Activated T-helper 2 cell treated with anti-CD3 and anti-CD28 coated beads, Interferon-gamma antibody, Interleukin-2, Interleukin-4, amounts not matched to agents 10 μg/mL and 5 μg/mL and 100 μg/mL, durations not matched to agents 14 hours and 24 hours and 36 hours (primary cell): ENCODE results near the gene SLC43A3. TPM values are rescaled to one million over a fixed set of nuclear protein-coding genes. Genes with fewer than 3 reads are reported as not detected.
"Not testable (repeated sequence)": the region's sequence is repeated elsewhere in the genome, so short reads cannot be mapped to it uniquely, and the experiment has no call there.

ENCODE experiments used
- DNase-seq: peaks from one replicate; pipeline ENCODE4 v3.0.0; 2021; ENCODE audit warnings: low spot score
- H3K27ac Mint-ChIP-seq: one replicate; pipeline ENCODE4 v1.8.0; 2021; ENCODE audit warnings: mixed read lengths
- H3K27me3 Mint-ChIP-seq: one replicate; pipeline ENCODE4 v1.8.0; 2021; ENCODE audit warnings: low read depth, mixed read lengths
- H3K36me3 Mint-ChIP-seq: one replicate; pipeline ENCODE4 v1.8.0; 2021; ENCODE audit warnings: low read depth, mixed read lengths
- H3K4me1 Mint-ChIP-seq: one replicate; pipeline ENCODE4 v1.8.0; 2021; ENCODE audit warnings: low read depth, mixed read lengths
- H3K4me3 Mint-ChIP-seq: one replicate; pipeline ENCODE4 v1.8.0; 2021; ENCODE audit warnings: low read depth, mild to moderate bottlenecking, moderate library complexity, mixed read lengths
- H3K9me3 Mint-ChIP-seq: one replicate; pipeline ENCODE4 v1.8.0; 2021; ENCODE audit warnings: mixed read lengths
- intact Hi-C: fragments of 100-400 bp; cut with micrococcal nuclease; formaldehyde crosslinking; loops from one replicate; pipeline ENCODE4 v1.15.1; 2023
- total RNA-seq: library from RNA; stranded (reverse); gene quantifications from 2 replicates; pipeline ENCODE4 v1.2.3, GENCODE V29; 2022

Gene SLC43A3
- total RNA-seq, 1 donor from 2014 or later, result 189 TPM

DNA sequence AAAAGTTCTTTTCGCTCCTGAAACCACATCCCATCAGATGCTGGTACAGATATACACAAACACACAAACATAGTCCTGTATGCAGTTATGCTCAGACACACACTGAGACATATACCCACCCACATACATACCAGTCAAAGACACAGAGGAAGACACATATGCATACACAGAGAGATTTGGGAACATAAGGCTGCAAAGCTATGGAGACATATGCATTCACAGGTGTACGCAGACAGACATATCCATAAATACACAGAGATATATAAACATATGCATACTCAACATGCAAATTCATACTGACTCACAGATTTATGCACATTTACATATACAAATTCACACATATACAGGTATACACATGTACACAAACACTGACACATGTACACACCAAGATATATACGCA, 52.0 kb downstream of the SLC43A3 start:
- Mint-ChIP-seq H3K36me3 (no peaks in the 10 kb centered on the region), H3K27ac (no peak overlapping the region), H3K4me3 (no peak overlapping the region), H3K9me3 (no peaks in the 10 kb centered on the region), H3K4me1 (no peaks in the 10 kb centered on the region), H3K27me3 (no peaks in the 10 kb centered on the region)
- intact Hi-C loops, result no loop called here
- no peak for DNase-seq

DNA sequence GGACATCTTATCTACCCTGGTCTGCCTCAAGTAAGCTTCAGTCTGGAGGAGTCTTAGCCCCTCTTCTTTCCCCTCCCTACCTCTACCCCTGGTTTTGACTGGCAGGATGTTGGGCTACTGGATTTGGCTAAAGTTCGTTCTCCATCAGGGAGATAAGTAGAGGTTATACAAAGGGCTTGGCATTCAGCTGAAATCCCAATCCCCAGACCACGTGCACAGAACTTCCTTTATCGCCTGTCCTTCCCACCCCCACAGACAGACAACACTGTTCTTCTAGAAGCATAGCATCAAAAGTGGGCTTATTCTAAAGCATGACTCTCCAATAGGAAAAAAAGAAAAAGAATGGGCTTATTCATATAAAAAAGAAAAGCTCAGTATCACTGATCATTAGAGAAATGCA, 53.8 kb downstream of the SLC43A3 start:
- H3K4me1 Mint-ChIP-seq, result no peaks in the 10 kb centered on the region
- no peaks in the 10 kb centered on the region for H3K27me3 Mint-ChIP-seq
- H3K36me3 Mint-ChIP-seq, result no peaks in the 10 kb centered on the region
- intact Hi-C loops, result no loop called here
- no peaks in the 10 kb centered on the region for H3K9me3 Mint-ChIP-seq
- no peak for DNase-seq
- H3K4me3 Mint-ChIP-seq, result no peak overlapping the region
- no peak overlapping the region for H3K27ac Mint-ChIP-seq

GRCh38 chr11:57370941-57371340, 56.0 kb downstream of the SLC43A3 start:
- Mint-ChIP-seq H3K27ac (no peak overlapping the region), H3K4me1 (no peaks in the 10 kb centered on the region), H3K9me3 (no peaks in the 10 kb centered on the region), H3K27me3 (no peaks in the 10 kb centered on the region), H3K36me3 (no peaks in the 10 kb centered on the region), H3K4me3 (no peak overlapping the region)
- intact Hi-C loops, result no loop called here
- DNase-seq, result no peak

DNA sequence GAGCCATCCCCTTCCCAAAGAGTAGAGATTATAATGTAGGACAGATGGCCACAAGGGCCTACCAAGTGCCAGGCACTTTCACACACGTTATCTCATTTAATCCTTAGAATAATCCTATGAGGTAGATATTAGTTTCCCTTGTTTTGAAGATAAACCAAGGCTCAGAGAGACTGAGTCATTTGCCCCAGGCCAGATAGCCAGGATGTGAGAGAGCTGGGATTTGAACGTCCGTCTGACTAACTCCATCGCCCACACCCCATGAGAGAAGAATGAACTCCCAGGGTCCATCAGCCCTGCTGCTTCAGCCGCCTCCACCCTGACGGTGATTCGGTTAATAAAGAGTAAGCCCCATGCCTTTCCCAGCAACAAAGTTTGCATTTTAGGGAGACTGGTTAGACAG, 56.7 kb downstream of the SLC43A3 start:
- no peaks in the 10 kb centered on the region for H3K4me1 Mint-ChIP-seq
- DNase-seq, result no peak
- no peaks in the 10 kb centered on the region for H3K9me3 Mint-ChIP-seq
- H3K27ac Mint-ChIP-seq, result no peak overlapping the region
- intact Hi-C loops, result no loop called here
- H3K36me3 Mint-ChIP-seq, result no peaks in the 10 kb centered on the region
- H3K27me3 Mint-ChIP-seq, result no peaks in the 10 kb centered on the region
- no peak overlapping the region for H3K4me3 Mint-ChIP-seq

DNA sequence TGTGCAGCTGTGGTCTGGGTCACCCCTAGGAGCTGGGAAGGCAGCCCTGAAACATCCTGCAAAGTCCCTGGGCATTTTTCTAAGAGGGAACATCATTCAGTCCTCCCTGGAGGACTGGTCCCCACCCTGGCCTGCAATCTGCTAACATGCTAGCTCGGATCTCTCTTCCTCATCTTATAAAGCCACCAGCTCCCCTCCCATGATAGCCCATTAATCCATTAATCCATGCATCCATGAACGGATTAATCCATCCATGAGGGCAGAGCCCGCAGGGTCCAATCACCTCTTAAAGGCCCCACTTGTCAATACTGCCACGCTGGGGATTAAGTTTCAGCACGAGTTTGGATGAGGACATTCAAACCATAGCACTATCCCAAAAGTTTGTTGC, 58.1 kb downstream of the SLC43A3 start:
- no peaks in the 10 kb centered on the region for H3K36me3 Mint-ChIP-seq
- H3K4me1 Mint-ChIP-seq, result no peaks in the 10 kb centered on the region
- H3K27me3 Mint-ChIP-seq, result no peaks in the 10 kb centered on the region
- H3K9me3 Mint-ChIP-seq, result no peaks in the 10 kb centered on the region
- intact Hi-C loops, result no loop called here
- H3K4me3 Mint-ChIP-seq, result no peak overlapping the region
- DNase-seq, result no peak
- no peak overlapping the region for H3K27ac Mint-ChIP-seq

DNA sequence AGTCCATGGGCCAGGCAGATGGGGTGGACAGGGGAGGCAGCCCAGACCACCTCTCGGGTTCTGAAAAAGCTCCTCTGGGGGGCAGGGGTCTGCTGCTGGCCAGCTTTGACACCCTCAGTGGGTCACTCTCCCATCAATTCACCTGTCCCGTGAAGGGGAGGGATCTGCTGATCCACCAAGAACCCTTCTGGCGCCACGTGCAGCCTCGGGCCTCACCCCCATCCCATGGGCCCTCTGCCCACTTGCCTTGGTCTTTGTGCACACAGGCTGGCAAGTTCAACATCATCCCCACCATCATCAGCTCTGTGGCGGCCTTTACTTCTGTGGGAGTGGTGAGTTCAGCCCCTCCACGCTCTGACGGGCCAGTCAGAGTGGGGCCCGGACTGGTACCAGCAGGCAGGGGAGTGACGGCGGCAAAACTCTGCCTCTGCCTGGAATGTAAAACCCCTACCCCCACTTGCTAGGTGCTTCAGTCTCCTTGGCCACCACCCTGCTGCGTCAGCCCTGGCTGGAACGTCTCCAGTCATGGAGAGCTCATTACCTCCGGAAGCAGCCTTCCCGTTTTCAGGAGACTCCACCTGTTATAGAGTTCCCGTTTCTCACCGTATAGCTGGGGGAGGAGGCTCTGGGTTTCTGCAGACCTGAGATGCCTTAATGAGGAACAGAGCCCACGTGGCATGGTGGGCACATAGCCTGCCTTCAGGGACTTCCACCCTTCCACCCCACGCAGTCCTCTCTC, 58.6 kb downstream of the SLC43A3 start:
- intact Hi-C loops, result no loop called here
- no peaks in the 10 kb centered on the region for H3K9me3 Mint-ChIP-seq
- H3K36me3 Mint-ChIP-seq, result no peaks in the 10 kb centered on the region
- no peak overlapping the region for H3K4me3 Mint-ChIP-seq
- no peaks in the 10 kb centered on the region for H3K4me1 Mint-ChIP-seq
- H3K27me3 Mint-ChIP-seq, result no peaks in the 10 kb centered on the region
- DNase-seq, result no peak
- no peak overlapping the region for H3K27ac Mint-ChIP-seq

- H3K36me3 Mint-ChIP-seq, result no peaks in the 10 kb centered on the region
- no peaks in the 10 kb centered on the region for H3K9me3 Mint-ChIP-seq
- H3K27ac Mint-ChIP-seq, result no peak overlapping the region
- intact Hi-C loops, result no loop called here
- no peaks in the 10 kb centered on the region for H3K4me1 Mint-ChIP-seq
- no peak overlapping the region for H3K4me3 Mint-ChIP-seq
- no peak for DNase-seq
- no peaks in the 10 kb centered on the region for H3K27me3 Mint-ChIP-seq
Observed at GRCh38 chr11:57364851-57365660, 61.9 kb downstream of the SLC43A3 start.

GRCh38 chr11:57363131-57364080, 63.5 kb downstream of the SLC43A3 start:
- intact Hi-C loops, result no loop called here
- Mint-ChIP-seq H3K9me3 (no peaks in the 10 kb centered on the region), H3K4me3 (no peak overlapping the region)

GRCh38 chr11:57361926-57362325, 65.0 kb downstream of the SLC43A3 start:
- no peak for DNase-seq
- H3K36me3 Mint-ChIP-seq, result no peaks in the 10 kb centered on the region
- no peaks in the 10 kb centered on the region for H3K4me1 Mint-ChIP-seq
- H3K9me3 Mint-ChIP-seq, result no peaks in the 10 kb centered on the region
- intact Hi-C loops, result no loop called here
- no peak overlapping the region for H3K27ac Mint-ChIP-seq
- H3K4me3 Mint-ChIP-seq, result no peak overlapping the region
- H3K27me3 Mint-ChIP-seq, result peaks cover 1% of the 10 kb centered on the region

More at GRCh38 chr11:57363131-57364080, 63.5 kb downstream of the SLC43A3 start:
- Mint-ChIP-seq H3K36me3 (no peaks in the 10 kb centered on the region), H3K27me3 (no peaks in the 10 kb centered on the region), H3K27ac (no peak overlapping the region), H3K4me1 (no peaks in the 10 kb centered on the region)
- DNase-seq, result no peak

- H3K27me3 Mint-ChIP-seq, DNase-seq, H3K36me3 Mint-ChIP-seq, H3K4me3 Mint-ChIP-seq, H3K27ac Mint-ChIP-seq, H3K4me1 Mint-ChIP-seq, H3K9me3 Mint-ChIP-seq, intact Hi-C loops: not testable (repeated sequence)
Observed at GRCh38 chr11:57361420-57361819, 65.5 kb downstream of the SLC43A3 start.

DNA sequence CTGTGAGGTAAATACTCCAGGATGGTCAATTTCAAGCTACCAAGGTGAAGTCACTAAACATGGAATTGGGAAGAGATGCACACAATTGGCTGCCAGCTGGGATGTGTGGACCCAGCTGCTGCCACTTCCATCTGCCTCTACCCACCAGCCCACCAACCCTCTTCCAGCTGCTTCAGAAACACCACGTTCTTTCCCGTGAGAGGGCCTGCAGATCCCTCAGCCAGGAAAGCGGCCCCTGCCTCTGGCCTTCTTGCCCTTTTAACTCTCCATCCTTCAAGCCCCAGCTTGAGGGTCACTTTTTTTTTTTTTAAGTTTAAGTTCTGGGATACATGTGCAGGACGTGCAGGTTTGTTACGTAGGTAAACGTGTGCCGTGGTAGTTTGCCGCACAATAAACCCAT, 65.9 kb downstream of the SLC43A3 start:
- intact Hi-C loops, result no loop called here
- no peak overlapping the region for H3K4me3 Mint-ChIP-seq
- no peak for DNase-seq

GRCh38 chr11:57359896-57360690, 66.8 kb downstream of the SLC43A3 start:
- no peaks in the 10 kb centered on the region for H3K9me3 Mint-ChIP-seq
- H3K36me3 Mint-ChIP-seq, result no peaks in the 10 kb centered on the region
- DNase-seq, result no peak
- intact Hi-C loops, result no loop called here
- peaks cover 10% of the 10 kb centered on the region for H3K27me3 Mint-ChIP-seq
- H3K4me3 Mint-ChIP-seq, result no peak overlapping the region
- no peak overlapping the region for H3K27ac Mint-ChIP-seq
- no peaks in the 10 kb centered on the region for H3K4me1 Mint-ChIP-seq

More for the DNA sequence above, 65.9 kb downstream of the SLC43A3 start:
- Mint-ChIP-seq H3K9me3 (no peaks in the 10 kb centered on the region), H3K27ac (no peak overlapping the region), H3K4me1 (no peaks in the 10 kb centered on the region), H3K36me3 (no peaks in the 10 kb centered on the region), H3K27me3 (peaks cover 9% of the 10 kb centered on the region)
